HepG2 (cell line): ENCODE data around the gene MED13. TPM values are rescaled to one million over a fixed set of nuclear protein-coding genes. Genes with fewer than 3 reads are reported as not detected.

ENCODE experiments used
- IKZF1 ChIP-seq: fragments of 450-650 bp; IDR thresholded peaks from 2 replicates; pipeline ENCODE4 v1.7.1; 2016
- LRRFIP1 ChIP-seq: sonication (generic); formaldehyde crosslinking; conservative IDR thresholded peaks from 2 replicates; pipeline ENCODE4 v1.4.0; 2020; ENCODE audit warnings: missing genetic modification reagents
- SKI ChIP-seq: fragments of 450-650 bp; IDR thresholded peaks from one replicate; pipeline ENCODE4 v1.6.1; 2018; ENCODE audit warnings: mild to moderate bottlenecking; ENCODE audit not compliant: partially characterized antibody
- TRIM24 ChIP-seq: sonication (generic); formaldehyde crosslinking; IDR thresholded peaks from 2 replicates; pipeline ENCODE4 v1.8.0; 2022; ENCODE audit warnings: mild to moderate bottlenecking, missing genetic modification reagents
- ZBTB40 ChIP-seq, 2 experiments: fragments of 450-650 bp in 1 of 2; sonication (generic) in 1 of 2; formaldehyde crosslinking in 1 of 2; IDR thresholded peaks; 2 replicates each; pipeline versions ENCODE4 v1.6.1 to v1.8.0; 2016 to 2022; ENCODE audit warnings: antibody characterized with exemption in 1 of 2, mild to moderate bottlenecking in 1 of 2, missing genetic modification reagents in 1 of 2
- ZFP82 ChIP-seq: sonication (generic); formaldehyde crosslinking; IDR thresholded peaks from 2 replicates; pipeline ENCODE4 v1.5.1; 2020; ENCODE audit warnings: mild to moderate bottlenecking, missing genetic modification reagents, borderline replicate concordance
- ZNF180 ChIP-seq: sonication (generic); formaldehyde crosslinking; IDR thresholded peaks from 2 replicates; pipeline ENCODE4 v1.4.0; 2020; ENCODE audit warnings: low read depth, missing genetic modification reagents, borderline replicate concordance
- ZNF276 ChIP-seq: sonication (generic); formaldehyde crosslinking; IDR thresholded peaks from 2 replicates; pipeline ENCODE4 v1.4.0; 2020; ENCODE audit warnings: mild to moderate bottlenecking, low read depth, missing genetic modification reagents
- ZNF747 ChIP-seq: sonication (generic); formaldehyde crosslinking; IDR thresholded peaks from 2 replicates; pipeline ENCODE4 v1.8.1; 2023; ENCODE audit warnings: missing genetic modification reagents, mild to moderate bottlenecking, borderline replicate concordance
- ZNF790 ChIP-seq: sonication (generic); formaldehyde crosslinking; IDR thresholded peaks from 2 replicates; pipeline ENCODE4 v1.8.0; 2022; ENCODE audit warnings: missing genetic modification reagents, mild to moderate bottlenecking, borderline replicate concordance
- polyA plus RNA-seq, 8 experiments: library from polyadenylated mRNA; depleted of rRNA in 3 of 8; stranded (reverse) in 7 of 8; unstranded in 1 of 8; fragments of >200 nt; fragmentation: Illumina TruSeq in 4 of 8; extraction: Trizol in 4 of 8; gene quantifications; 2 replicates each; pipeline versions ENCODE4 v1.2.1 to v1.2.3, GENCODE V29; 2011 to 2016; ENCODE audit warnings: low read depth in 4 of 8, missing spikeins in 1 of 8, mixed read lengths in 1 of 8; ENCODE audit not compliant: insufficient read depth in 1 of 8
- total RNA-seq, 5 experiments: library from RNA; depleted of rRNA; stranded (reverse); fragments of >200 nt; fragmentation: Illumina TruSeq; extraction: Trizol; gene quantifications; 2 replicates each; pipeline ENCODE4 v1.2.3, GENCODE V29; 2016; ENCODE audit warnings: low read depth in 1 of 5

Gene MED13
- total and polyA plus RNA-seq, 2 of the 13 experiments (the other 11 are each of a cell fraction or from before 2014, with no cell fraction given): 27.4 to 69.1 TPM

- TF ChIP-seq ZBTB40 (IDR thresholded peaks at IDR 0.05): no peak
- TF ChIP-seq ZBTB40 (CRISPR knock-in tag; IDR thresholded peaks at IDR 0.05): peak; percentile 67; the same call in 1 of the 2 replicates
- TF ChIP-seq ZNF747: peak; percentile 44; the same call in 1 of the 2 replicates
- peak; percentile 46; the same call in 1 of the 2 replicates for TF ChIP-seq LRRFIP1 (CRISPR knock-in tag)
- TF ChIP-seq ZFP82 (CRISPR knock-in tag): peak; percentile 57; the same call in 1 of the 2 replicates
- peak; percentile 52; the same call in 1 of the 2 replicates for TF ChIP-seq ZNF276 (CRISPR knock-in tag)
- no peak for TF ChIP-seq SKI
- peak; percentile 85; the same call in 1 of the 2 replicates for TF ChIP-seq ZNF790
- no peak for TF ChIP-seq IKZF1
- TF ChIP-seq ZNF180 (CRISPR knock-in tag): no peak
- no peak for TF ChIP-seq TRIM24
Observed at GRCh38 chr17:62065611-62066468, 762 bp upstream of the MED13 start (continued).
